HT-29 (cell line): ENCODE data around the gene APOL6. TPM values are rescaled to one million over a fixed set of nuclear protein-coding genes. Genes with fewer than 3 reads are reported as not detected.

Experiments
- total RNA-seq: library from RNA; depleted of rRNA; stranded (reverse); fragments of >200 nt; shearing (Covaris generic); gene quantifications from 2 replicates; pipeline ENCODE4 v1.2.3, GENCODE V29; 2014; rRNA removed

APOL6 gene
- total RNA-seq, 1 experiment from 2014 or later = 6.8 TPM

Other genes starting within 250 kb of the APOL6 start
- 154 and 155 TPM in 2 replicates for gene MCM5, start 248.3 kb upstream of the APOL6 start, total RNA-seq
- 0.05 TPM in 1 of 2 replicates, not detected in the other for gene RASD2, start 107.6 kb upstream of the APOL6 start, total RNA-seq
- gene MB, start 31.1 kb upstream of the APOL6 start, total RNA-seq = 0.79 and 0.86 TPM in 2 replicates
- not detected in 2 replicates for gene APOL5, start 69.4 kb downstream of the APOL6 start, total RNA-seq